G401.6 (cell line): ENCODE data around the gene OR10A3.

Experiments used
- FAIRE-seq: peaks from 2 replicates; lab custom pipeline; 2012; peaks lifted over from hg19 to GRCh38; lab: Jason Lieb, UNC

Gene OR10A3

GRCh38 chr11:7936615-7937014, 4.9 kb downstream of the OR10A3 start:
- no peak for FAIRE-seq

- FAIRE-seq = no peak
Observed at GRCh38 chr11:7931168-7931567, 10.3 kb downstream of the OR10A3 start, which contains the start of gene OR10A6. Gene OR10A6, minus strand, starts transcription at chr11:7931268. Its CDS starts 2,606 bp downstream, at chr11:7928662.

- FAIRE-seq = no peak
Observed at GRCh38 chr11:7927635-7928034, 13.9 kb downstream of the OR10A3 start.

- FAIRE-seq = no peak
Observed at GRCh38 chr11:7924536-7924935, 17.0 kb downstream of the OR10A3 start.

GRCh38 chr11:7918141-7918540, 23.4 kb downstream of the OR10A3 start:
- no peak for FAIRE-seq

- FAIRE-seq = no peak
Observed at GRCh38 chr11:7911011-7911410, 30.5 kb downstream of the OR10A3 start.

- FAIRE-seq = no peak
Observed at GRCh38 chr11:7910286-7910788, 31.2 kb downstream of the OR10A3 start.

GRCh38 chr11:7909585-7910285, 31.8 kb downstream of the OR10A3 start:
- FAIRE-seq = no peak

- no peak for FAIRE-seq
Observed at GRCh38 chr11:7907121-7907520, 34.4 kb downstream of the OR10A3 start.

GRCh38 chr11:7906481-7906880, 35.0 kb downstream of the OR10A3 start:
- no peak for FAIRE-seq

GRCh38 chr11:7905961-7906429, 35.5 kb downstream of the OR10A3 start:
- peak; percentile 97 for FAIRE-seq

GRCh38 chr11:7905549-7905948, 36.0 kb downstream of the OR10A3 start:
- no peak for FAIRE-seq

GRCh38 chr11:7904917-7905316, 36.6 kb downstream of the OR10A3 start:
- FAIRE-seq = peak; percentile 99

GRCh38 chr11:7903940-7904339, 37.6 kb downstream of the OR10A3 start:
- no peak for FAIRE-seq

- FAIRE-seq = no peak
Observed at GRCh38 chr11:7901319-7901854, 40.1 kb downstream of the OR10A3 start.

GRCh38 chr11:7900686-7901085, 40.8 kb downstream of the OR10A3 start:
- FAIRE-seq = no peak

GRCh38 chr11:7899418-7899817, 42.1 kb downstream of the OR10A3 start:
- FAIRE-seq = no peak

GRCh38 chr11:7898666-7899283, 42.7 kb downstream of the OR10A3 start:
- no peak for FAIRE-seq

GRCh38 chr11:7896009-7896785, 45.3 kb downstream of the OR10A3 start:
- no peak for FAIRE-seq

GRCh38 chr11:7894251-7894650, 47.3 kb downstream of the OR10A3 start:
- no peak for FAIRE-seq

- peak; percentile 92 for FAIRE-seq
Observed at GRCh38 chr11:7893796-7894195, 47.7 kb downstream of the OR10A3 start.

- no peak for FAIRE-seq
Observed at GRCh38 chr11:7892840-7893254, 48.7 kb downstream of the OR10A3 start.
